GM21576 (cell line): ENCODE results near the gene CD72.
"Not testable (repeated sequence)": the region's sequence is repeated elsewhere in the genome, so short reads cannot be mapped to it uniquely, and the experiment has no call there.

Experiments
- ATAC-seq: cut with Tn5 transposase; IDR thresholded peaks from one replicate; pipeline ENCODE4 v1.9.1; 2021; ENCODE audit warnings: mild to moderate bottlenecking, moderate library complexity; ENCODE audit not compliant: unreplicated experiment

The CD72 gene

GRCh38 chr9:35598866-35599590, 19.2 kb downstream of the CD72 start:
- ATAC-seq: no peak

- ATAC-seq: not testable (repeated sequence)
Measured at GRCh38 chr9:35596907-35597306, 21.3 kb downstream of the CD72 start.

- no peak for ATAC-seq
Measured at GRCh38 chr9:35594471-35594870, 23.7 kb downstream of the CD72 start.

DNA sequence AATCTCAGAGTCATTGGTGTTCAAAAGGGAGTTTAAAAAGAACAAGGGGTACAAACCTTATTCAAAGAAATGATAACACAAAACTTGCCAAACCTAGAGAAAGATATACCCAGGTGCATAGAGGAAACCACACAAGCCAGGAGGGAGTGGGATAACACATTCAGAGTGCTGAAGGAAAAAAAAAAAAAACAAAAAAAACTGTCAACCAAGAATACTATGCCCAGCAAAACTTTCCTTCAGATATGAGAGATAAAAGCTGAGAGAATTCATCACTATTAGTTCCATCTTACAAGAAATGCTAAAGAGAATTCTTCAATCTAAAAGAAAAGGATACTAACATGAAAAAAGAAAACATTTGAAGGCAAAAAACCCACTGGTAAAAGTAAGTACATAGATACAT, 24.6 kb downstream of the CD72 start:
- no peak for ATAC-seq

GRCh38 chr9:35588506-35588905, 29.7 kb downstream of the CD72 start:
- ATAC-seq: not testable (repeated sequence)

DNA sequence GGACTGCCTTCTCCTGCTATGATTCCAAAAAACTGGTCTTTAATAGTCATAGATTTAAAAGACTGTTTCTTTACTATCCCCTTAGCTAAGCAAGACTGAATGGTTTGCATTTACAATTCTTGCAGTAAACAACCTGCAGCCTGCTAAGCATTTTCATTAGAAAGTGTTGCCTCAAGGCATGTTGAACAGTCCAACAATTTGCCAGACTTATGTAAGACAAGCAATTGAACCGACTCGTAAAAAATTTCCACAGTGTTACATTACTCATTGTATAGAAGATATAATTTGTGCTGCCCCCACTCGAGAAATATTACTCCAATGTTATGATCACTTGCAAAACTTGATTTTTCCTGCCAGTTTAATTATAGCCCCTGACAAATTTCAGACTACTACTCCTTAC, 33.5 kb downstream of the CD72 start:
- ATAC-seq: not testable (repeated sequence)

GRCh38 chr9:35583521-35583920, 34.7 kb downstream of the CD72 start:
- not testable (repeated sequence) for ATAC-seq

DNA sequence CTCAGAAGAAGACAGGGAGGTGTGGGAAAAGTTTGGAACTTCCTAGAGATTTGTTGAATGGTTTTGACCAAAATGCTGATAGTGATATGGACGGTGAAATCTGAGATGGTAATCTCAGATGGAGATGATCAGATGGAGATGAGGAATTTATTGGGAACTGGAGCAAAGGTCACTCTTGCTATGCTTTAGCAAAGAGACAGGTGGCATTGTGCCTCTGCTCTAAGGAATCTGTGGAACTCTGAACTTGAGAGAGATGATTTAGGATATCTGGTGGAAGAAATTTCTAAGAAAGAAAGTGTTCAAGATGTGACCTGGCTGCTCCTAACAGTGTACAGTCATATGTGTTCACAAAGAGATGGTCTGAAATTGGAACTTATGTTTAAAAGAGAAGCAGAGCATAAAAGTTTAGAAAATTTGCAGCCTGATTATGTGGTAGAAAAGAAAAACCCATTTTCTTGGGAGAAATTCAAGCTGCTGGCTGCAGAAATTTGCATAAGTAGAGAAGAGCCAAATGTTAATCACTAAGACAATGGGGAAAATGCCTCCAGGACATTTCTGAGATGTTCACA, 38.5 kb downstream of the CD72 start:
- not testable (repeated sequence) for ATAC-seq

GRCh38 chr9:35579130-35579529, 39.1 kb downstream of the CD72 start:
- ATAC-seq: no peak

- ATAC-seq: no peak
Measured at GRCh38 chr9:35577486-35577885, 40.7 kb downstream of the CD72 start.

DNA sequence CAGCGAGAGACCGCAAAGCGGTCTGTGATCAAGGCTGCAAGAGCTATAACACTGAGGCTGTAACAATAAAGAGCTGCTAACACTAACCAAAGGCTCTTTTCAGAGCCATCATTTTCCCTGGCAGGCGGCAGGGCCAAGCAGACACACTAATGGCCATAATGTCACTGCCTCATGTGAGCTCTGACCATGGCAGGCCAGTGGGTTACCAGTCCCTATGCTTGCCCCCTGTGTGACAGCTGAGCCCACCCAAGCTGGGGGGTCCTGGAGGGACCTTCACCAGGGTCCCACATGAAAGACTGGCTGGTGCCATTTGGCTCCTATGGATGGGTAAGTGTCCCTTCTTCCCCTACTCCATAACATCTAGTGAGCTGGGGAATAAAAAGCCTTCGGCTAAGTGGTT, 42.7 kb downstream of the CD72 start:
- ATAC-seq: no peak

DNA sequence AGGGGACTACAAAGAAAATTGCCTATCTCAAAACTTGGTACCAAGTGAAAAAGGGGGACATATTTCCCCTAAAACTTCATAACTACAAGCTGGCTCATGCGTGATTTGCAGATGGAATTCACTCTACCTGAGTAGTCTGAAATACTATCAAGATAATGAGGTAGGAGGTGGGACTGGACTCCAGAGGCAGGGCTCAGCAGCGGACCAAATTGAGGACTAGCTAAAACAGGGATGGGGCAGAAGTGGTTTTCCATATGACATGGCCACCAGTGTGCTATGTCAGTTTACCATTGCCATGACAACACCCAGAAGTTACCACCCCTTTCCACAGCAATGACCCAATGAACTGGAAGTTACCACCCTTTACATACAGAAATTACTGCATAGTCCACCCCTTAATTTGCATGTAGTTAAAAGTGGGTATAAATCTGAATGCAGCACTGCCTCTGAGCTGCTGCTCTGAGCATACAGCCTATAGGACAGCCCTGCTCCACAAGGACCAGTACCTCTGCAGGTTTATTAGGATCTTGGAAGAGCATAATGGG, 43.6 kb downstream of the CD72 start:
- ATAC-seq: no peak

DNA sequence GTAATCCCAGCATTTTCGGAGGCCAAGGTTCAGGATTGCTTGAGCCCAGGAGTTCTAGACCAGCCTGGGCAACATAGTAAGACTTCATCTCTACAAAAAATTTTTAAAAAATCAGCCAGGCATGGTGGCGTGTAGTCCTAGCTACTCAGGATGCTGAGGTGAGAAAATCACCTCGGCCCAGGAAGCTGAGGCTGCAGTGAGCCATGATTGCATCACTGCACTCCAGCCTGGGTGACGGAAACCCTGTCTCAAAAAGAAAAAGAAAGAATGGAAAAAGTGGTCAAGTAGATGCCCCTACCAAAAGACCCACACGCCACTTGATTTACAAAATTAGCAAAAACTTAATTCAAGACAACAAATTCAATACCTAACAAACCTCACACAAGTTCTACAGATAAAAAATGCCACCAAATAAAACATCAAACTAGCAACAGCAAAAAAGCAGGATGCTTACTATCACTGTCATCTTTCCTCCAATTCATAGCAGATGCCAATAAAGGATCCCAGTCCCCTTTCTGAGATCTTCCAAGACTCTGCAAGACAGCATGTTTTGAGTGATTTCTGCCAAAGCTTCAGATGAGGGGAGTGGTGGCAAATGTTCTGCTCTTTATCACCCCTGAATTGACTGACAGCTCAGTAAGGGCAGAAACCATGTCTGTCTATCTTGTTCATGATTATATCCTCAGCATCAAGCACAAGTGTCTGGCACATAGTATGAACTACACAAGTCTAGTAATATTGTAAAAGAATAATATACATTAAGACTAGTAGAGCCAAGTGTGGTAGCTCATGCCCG, 47.3 kb downstream of the CD72 start:
- ATAC-seq: no peak

GRCh38 chr9:35569206-35569605, 49.0 kb downstream of the CD72 start:
- ATAC-seq: peak; percentile 62

DNA sequence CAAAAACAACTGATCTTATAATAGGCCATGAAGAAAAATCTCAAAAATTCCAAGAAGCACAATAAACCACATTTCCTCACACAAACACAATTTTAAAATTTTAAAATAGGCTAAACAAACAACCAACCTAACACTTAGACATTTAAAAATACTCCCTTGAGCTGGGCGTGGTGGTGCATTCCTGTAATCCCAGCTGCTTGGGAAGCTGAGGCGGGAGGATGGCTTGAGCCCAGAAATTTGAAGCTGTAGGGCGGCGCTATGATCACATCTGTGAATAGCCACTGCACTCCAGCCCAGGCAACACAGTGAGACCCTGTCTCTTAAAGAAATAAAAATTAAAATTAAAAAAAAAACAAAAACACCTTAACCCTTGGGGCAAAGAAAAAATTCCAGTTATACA, 50.0 kb downstream of the CD72 start:
- ATAC-seq: no peak

DNA sequence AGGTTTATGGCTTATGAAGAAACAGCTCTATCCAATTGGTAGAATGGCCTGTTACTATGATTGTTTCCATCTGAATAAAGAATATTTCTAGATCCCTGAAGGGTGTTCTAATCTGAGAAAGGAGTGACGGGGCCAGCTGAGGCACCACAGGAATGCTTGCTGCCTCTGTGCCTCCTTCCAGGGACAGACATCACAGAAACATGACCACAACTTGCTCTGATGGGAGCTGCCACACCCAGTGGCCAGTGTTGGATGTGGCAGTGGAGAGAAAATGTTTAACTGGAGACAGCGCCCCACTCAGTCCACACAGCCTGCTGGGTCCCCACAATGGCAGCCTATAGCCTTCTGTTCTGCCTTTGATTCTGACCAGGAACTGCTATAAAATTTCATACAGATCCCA, 51.8 kb downstream of the CD72 start:
- no peak for ATAC-seq

GRCh38 chr9:35564658-35565061, 53.6 kb downstream of the CD72 start:
- ATAC-seq: no peak

GRCh38 chr9:35563791-35564197, 54.4 kb downstream of the CD72 start:
- no peak for ATAC-seq

DNA sequence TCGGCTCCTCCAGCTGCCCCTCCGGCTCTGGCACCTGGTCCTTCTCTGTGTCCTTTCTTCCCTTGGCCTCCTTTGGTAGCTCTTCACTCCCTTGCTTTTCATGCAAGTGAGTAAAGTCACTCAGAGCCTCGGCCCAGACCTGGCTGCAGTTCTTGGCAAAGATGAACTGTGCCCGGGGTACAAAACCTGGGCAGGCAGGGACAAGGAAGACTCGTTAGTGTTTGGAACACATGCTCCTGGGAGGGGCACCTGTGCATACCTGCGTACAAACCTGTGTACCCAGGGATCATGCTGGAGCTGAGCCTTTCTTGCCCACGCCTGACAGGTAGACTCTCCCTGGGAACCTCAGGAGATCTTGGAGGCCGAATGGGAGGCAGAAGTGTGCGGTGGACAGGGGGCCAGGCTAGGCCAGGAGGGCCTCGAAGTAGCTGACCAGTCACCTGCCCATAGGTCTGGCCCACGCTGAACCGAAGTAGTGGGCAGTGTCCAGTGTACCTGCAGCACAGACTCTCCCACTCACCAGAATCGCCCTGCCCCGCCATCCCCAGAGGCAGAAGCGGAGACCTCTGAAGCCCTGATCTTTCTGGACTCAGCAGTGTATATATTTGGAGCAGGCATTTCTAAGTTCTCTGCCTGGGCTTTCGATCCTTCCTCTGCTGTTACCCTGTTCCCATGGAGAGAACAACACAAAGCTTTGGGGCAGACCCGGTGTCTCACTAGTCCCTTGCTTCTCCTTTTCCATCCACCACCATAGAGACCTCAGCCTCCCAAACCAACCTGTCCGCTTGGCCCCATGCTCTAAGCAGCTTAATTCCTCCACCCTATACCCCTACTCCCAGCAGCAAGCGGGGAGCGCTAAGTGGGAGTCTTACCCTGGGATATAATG, 55.1 kb downstream of the CD72 start:
- no peak for ATAC-seq

GRCh38 chr9:35561468-35562261, 56.5 kb downstream of the CD72 start:
- ATAC-seq: no peak
